Measurements from ENCODE around the gene MAPK1.

MAPK1 gene

GRCh38 chr22:21780259-21780658 is 87.2 kb downstream of the MAPK1 start:
- DNase-seq = no peak

DNA sequence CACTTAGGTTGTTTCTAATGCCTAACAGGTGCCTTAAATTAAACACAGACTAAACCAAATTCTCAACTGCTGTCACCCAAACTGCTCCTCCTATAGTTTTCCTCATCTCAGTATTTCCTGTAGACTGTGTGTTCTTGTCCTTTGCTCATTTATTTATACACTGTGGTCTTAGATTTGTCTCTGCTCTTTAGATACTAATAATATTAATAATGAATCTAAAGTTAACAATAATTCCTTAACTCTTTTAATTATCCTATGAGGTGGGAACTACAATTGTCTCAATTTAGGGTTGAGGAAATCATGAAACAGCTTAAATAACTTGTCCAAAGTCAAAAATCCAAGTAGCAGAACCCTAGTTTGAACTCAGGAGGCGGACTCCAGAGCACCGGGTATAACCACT is 88.0 kb downstream of the MAPK1 start:
- DNase-seq = no peak

DNA sequence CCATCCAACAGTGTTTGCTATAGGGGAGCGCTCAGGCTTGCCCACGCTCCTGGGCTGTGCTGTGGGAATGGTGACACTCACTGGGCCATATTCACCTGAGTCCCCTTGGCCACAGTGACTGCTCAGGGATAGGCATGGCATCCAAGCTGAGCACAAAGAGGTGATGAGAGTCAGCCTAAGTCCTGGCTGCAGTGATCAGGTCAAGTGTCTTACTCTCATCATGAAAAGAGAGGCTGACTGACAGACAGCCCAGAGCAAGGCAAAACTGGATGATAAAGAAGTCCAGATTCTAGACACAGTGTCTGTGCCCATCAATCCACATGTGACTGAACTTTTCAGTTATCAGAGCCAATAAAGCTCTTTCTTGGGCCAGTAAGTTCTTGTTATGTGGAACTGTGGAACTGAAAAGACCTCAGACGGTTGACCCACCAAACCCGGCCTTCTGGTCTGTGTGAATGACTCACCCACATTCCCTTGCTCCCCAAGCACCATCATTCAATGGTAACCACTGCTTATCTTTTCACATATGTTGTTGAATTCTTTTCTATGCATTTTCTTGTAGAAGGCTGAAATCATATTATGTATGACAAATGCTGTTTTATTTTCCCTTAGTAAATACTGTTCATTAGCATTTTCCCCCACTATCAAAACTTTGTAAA is 88.6 kb downstream of the MAPK1 start:
- peak; percentile 81 for DNase-seq

DNA sequence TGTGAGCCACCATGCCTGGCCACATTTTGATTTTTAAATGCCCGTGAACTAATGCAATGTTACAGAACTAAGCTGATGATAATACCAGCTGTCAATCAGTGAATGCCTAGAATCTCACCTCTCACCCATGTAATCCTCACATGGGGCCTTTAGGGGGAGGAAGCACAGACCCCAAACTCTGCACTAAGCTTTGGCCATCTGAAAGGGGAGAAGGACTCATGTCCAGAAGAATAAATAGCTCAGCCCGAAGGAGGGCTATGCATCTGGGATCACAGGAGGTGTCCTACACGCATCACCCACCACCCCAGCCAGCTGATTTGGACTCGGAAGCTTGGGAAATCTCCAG is 95.8 kb downstream of the MAPK1 start:
- no peak for DNase-seq

DNA sequence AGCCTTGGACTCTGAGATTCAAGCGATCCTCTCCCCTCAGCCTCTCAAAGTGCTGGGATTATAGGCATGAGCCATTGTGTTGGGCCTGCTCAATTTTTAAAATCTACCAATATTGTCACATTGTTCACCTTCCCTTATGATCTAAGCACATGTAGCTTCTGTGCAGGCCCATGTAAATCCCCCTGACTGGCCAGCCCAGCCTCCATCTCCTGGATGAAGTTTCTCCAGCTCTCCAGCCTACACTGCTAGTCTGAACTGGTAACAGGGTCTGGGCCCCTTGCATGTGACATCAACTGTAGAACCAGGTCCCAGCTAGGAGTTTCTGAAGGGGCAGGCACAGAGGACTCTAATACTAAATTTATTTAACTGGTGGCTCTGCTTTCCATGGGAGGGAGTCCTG is 99.0 kb downstream of the MAPK1 start:
- DNase-seq = no peak

GRCh38 chr22:21766691-21767462 is 100.6 kb downstream of the MAPK1 start:
- DNase-seq = no peak

- DNase-seq = no peak
Observed at GRCh38 chr22:21765909-21766529, 101.4 kb downstream of the MAPK1 start.

GRCh38 chr22:21764038-21764804 is 103.2 kb downstream of the MAPK1 start:
- no peak for DNase-seq

DNA sequence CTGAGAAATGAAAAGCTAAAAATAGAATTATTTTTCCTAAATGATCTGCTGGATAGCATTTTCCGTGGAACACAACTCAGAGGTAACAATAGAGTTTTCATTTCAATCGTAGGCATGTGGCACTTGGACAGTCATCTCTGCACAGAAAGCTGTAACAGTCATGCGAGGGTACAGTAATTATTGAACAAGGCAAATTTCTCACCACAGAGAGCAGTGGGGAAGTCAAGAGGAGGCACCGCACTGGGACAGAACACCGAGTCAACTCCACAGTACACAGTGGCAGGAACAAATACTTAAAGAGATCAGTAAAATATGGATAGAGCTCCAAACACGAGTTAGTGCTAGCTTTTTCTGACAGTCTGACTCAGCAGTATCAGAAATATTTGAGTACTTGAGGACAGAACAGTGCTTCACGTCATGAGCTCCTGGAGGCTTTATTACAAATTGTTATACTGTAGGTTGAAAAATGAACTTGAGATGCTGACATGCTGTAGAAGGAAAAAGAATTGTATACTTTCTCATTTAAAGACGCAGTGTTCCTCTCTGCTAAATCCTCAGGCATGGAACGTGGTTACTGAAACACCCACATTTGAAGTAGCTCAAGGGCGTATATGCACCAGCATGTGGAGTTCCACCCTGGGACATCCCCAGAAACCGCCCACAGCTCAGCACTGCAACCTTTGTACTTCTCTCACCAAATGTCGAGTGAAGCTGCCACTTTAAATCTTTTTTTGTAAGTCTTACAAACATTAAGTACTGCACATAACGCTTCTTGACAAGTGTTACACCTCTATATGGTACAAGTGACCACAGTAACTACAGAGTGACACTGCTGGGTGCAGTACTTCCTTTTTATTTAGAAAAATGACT is 104.5 kb downstream of the MAPK1 start:
- no peak for DNase-seq

DNA sequence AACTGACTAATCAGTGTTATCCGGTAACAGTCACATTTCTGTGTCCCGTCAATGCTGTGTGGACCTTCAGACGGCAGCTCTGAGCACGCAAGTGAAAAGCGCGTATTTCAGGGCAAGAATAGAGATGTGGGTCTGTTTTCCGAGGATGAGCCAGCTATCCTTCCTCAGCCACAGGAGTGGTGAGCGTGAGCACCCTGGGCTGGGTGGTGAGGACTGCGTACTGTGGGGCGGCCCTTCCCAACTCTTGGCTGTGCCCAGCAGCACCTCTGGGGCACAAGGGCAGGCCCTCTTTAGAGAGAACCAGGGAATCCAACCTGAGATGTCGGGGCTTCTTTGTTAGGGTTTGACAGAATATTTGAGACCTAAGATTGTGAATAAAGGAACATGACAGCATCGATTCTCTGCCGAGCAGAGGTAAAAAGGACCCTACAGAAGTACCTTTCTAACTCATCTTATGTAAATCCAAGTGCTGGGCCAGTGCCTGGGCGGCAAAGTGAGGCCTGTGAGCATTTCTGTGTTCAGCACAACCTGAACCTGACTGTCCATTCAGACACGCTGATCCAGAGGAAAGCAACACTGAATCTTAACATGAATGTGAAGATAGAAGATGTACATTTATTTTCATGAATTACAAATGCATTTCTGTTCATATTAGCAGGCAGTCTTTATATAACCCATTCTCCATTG is 105.3 kb downstream of the MAPK1 start:
- no peak for DNase-seq

DNA sequence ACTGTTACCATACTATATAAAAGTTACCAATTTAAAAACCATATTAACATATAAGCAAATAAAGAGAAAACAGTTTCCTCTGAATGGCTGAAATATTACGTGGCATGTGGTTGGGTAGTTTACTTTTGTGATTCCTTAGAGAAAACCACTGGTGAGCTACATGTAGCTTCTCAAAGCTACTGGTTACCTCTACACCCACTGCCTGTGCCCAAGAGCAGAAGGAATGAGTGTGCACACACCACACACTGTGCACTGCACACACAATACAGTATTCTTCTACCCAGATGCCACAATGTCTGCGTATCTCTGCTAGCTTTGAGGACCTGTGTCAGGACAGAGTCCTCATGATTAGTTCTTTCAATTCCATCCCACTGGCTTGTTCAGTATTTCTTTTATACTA is 106.4 kb downstream of the MAPK1 start:
- no peak for DNase-seq

- peak; percentile 31 for DNase-seq
Observed at GRCh38 chr22:21760640-21761039, 106.8 kb downstream of the MAPK1 start.

DNA sequence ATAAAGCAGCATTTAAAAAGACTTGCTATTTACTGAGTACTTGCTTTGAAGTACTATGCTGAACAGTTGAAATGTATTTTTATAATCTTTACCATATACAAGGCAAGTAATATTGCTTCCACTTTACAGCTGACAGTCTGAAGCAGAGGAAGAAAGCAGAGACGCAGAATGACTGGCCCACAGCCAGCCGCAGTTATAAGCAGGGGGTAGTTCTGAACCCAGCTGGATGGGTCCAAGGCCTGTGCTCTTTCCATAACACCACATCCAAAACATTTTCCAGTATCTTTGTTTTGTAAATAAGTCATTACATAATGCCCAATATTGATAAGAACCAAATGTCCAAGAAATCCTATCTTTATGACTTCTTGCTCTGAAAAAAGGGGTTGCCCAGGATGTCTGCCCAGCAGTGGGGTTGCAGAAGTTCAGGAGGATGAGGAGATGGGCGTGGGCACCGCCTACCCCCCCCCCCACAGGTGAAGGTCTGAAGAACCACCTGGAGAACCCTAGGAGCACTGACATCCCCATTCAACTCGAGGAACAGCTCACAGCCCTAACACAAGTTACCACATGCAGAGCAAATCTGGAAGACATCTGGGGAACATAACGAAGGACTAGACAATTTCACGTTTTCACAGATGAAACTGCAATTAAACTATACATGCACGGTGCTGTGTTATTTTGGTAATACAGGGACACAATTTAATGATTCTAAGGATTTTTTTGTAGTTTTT is 107.6 kb downstream of the MAPK1 start:
- DNase-seq = no peak

GRCh38 chr22:21759093-21759492 is 108.4 kb downstream of the MAPK1 start:
- no peak for DNase-seq

DNA sequence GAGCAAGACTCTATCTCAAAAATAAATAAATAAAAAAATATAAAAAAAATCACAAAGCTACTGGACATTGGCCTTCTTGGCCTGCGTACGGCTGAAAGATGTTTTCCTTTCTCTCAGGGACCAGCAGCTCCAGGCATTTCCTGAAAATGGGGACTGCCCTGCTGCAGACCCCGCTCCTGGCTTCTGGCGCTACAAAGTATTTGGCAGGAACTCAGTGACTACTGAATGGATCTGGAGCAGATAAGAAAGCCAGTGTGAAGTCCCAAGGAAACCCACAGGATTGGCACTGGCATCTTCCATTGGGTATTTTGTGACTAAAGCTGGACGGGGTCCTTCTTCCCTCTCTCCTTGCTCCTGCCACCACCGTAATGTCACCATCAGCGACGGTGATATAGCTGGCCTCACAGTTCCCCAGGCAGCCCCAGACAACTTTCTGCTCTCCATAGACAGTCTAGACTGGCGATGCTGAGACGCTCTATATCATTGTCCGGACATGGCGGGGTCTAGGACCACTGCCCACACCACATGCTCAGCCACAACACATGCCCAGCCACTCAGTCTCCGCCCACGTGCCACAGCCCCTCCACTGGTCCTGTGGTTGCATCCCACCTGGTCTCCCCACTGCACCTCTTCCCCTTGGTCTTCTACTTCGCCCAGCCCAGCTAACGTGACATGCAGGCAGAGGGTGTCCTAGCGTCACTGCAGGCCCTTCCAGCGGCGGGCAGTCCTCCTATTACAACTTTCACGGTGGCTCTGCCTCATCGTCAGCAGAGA is 109.2 kb downstream of the MAPK1 start:
- no peak for DNase-seq

DNA sequence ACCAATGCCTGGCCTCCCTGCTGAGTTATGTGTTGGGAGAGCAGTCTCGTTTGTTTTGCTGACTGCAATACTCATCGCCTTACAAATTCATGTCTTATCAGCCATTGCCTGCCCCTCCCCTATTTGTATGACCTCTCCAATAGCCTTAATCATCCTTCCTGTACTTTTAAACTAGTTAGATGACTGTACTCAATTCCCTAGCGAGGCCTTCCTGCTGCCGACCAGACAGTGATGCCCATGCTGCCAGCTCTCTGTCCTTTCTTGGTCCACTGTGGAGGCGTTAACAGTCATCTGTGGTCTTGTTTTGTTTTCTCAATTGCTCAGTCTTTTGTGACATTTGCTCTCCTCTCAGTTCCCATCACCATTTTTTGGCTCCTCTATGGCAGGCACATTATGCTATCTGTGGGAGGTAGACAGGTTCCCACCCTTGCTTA is 111.6 kb downstream of the MAPK1 start:
- peak; percentile 73 for DNase-seq

GRCh38 chr22:21754523-21754922 is 112.9 kb downstream of the MAPK1 start:
- no peak for DNase-seq

DNA sequence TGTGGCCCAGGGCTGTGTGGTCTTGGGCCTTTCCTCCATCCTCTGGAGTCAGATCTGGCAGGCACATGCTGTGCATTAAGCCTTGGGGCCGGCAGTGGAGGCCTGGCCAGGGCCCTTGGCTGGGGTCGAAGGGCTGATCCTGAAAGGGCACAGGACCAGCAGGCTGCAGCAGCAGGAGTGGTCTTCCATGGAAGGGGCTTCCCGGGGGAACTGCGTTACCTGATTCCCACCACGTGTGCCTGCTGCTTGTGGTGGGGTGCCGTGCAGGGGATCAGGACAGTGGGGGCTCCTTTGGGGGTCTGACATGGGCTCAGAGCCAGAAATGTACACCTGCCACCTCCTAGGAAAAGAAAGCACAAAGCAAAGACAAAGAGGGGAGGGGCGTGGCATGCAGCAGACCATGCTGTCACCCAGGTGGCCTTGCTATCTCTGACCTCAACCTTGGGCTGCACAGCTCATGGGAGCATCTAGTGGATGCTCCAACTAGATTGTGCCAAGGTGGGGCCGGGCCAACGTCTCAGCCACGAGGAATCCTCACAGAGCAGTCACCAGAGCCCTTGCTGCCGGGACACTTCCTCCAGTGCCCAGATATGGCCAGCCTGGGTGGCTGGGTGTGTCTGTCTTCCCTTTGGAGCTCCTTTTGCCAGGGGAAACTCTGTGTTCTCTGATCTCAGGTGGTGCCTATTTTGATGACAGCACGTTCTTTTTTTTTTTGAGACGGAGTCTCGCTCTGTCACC is 113.9 kb downstream of the MAPK1 start:
- no peak for DNase-seq

DNA sequence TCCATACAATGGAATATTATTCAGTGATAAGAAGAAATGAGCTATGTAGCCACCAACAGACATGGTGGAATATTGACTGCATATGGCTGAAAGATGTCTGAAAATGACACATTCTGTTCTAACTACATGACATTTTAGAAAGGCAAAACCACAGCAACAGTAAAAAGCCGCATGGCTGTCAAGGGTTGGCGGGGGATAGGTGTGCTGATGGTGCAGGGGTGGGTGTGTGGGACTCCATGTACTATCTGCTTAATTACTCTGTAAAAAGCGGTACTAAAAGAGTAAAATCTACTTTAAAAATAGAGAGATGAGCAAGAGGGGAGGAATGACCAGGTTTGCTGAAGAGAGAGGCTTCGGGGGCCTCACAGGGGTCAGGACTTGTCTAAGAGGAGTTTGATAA is 115.2 kb downstream of the MAPK1 start:
- no peak for DNase-seq

DNA sequence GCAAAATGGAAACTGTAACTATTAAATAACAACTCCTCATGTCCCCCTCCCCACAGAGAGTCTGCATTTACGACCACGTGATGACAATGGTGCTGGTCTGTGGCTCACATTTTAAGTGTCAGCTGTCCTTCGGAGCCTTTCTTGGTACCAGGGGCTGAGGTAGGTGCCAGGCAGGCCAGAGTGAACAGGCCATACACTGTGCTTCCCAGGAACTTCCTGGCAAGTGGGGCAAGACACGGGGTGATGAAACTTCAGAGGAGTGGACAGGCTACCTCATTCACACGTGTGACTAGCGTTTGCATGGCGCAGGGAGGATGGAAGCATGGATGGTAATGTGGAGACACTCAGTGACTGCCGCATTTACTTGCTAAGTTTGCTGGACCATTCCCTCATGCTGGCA is 121.5 kb downstream of the MAPK1 start:
- DNase-seq = no peak
